Measurements from ENCODE around the gene GTPBP8. TPM values are rescaled to one million over a fixed set of nuclear protein-coding genes. Genes with fewer than 3 reads are reported as not detected.
A peak's percentile ranks its signal among the peaks of the same experiment; 100 is the strongest.

GTPBP8 gene
- total and polyA plus RNA-seq, 2 of the 13 experiments (the other 11 are each of a cell fraction or from before 2014, with no cell fraction given), result 12.5 to 16.7 TPM

DNA sequence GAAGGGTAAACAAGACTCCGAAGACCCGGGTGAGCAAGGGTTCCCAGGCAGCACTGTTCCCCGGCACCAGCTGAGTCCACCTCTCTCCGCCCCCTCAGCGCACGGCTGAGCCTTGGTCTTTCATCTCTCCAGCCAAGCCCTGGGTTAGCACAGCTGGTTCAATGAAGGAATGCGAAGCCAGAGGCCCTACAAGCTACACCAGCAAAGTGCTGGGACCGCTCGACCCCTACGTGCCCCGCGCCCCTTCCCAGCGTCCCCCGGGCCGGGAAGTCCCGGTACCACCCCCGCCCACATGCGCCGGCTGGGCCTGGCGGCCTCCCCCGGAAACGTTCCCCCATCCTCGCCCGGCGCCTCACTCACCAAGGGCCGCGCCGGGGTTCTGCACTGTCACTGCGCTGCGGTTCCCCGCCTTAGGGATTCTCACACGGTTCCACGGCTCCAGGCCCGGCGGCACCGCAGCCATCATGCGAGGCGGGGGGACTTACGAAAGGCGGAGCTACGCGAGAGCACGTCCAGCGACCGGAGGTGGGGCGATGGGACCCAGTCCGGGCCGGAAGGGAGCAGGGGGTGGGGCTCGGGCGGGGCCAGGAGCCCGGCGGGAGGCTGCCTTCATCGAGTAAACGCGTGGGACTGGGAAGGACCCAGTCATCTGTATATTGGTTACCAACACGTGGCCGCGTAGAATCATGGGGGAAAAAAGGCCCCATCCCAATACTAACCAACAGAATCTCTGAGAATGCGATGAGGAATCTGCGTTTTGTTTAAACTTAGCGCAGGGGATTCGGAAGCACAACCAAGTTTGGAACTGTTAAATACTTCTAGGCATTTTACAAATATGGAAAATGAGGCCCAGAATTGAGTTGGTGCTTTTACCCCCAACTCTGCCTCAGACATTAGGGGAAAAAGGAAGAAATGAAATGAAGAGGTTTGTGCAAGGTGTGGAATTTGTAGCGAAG lies 28.7 kb downstream of the GTPBP8 start (continued):
- TF ChIP-seq, protein P1, sequence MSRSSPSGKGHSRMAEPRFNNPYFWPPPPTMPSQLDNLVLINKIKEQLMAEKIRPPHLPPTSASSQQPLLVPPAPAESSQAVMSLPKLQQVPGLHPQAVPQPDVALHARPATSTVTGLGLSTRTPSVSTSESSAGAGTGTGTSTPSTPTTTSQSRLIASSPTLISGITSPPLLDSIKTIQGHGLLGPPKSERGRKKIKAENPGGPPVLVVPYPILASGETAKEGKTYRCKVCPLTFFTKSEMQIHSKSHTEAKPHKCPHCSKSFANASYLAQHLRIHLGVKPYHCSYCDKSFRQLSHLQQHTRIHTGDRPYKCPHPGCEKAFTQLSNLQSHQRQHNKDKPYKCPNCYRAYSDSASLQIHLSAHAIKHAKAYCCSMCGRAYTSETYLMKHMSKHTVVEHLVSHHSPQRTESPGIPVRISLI (CRISPR knock-in tag; IDR thresholded peaks at IDR 0.05; ENCODE audit: borderline replicate concordance), result no peak
- TF ChIP-seq KLF11 (CRISPR knock-in tag; IDR thresholded peaks at IDR 0.05) (peak; percentile 46; the same call in 1 of the 2 replicates), XRCC5 (optimal IDR thresholded peaks at IDR 0.05; ENCODE audit: low read length) (no peak), TSC22D2 (CRISPR knock-in tag; IDR thresholded peaks at IDR 0.05; ENCODE audit: borderline replicate concordance) (0 out of 2 replicates have a peak, but pooled peaks have one; percentile 49), ZNF343 (CRISPR knock-in tag; IDR thresholded peaks at IDR 0.05) (peak; percentile 87), ZNF629 (CRISPR knock-in tag; conservative IDR thresholded peaks at IDR 0.05) (no peak), SSRP1 (CRISPR knock-in tag; IDR thresholded peaks at IDR 0.05) (no peak), CBFB (CRISPR knock-in tag; IDR thresholded peaks at IDR 0.05) (peak; percentile 59; the same call in 1 of the 2 replicates), ERF (CRISPR knock-in tag; IDR thresholded peaks at IDR 0.05) (peak; percentile 18; the same call in 1 of the 2 replicates), ARNT (IDR thresholded peaks at IDR 0.05) (no peak), ZNF136 (CRISPR knock-in tag; IDR thresholded peaks at IDR 0.05; ENCODE audit: low read depth) (no peak), SNAI1 (CRISPR knock-in tag; IDR thresholded peaks at IDR 0.05; ENCODE audit: borderline replicate concordance) (0 out of 2 replicates have a peak, but pooled peaks have one; percentile 63), DMAP1 (CRISPR knock-in tag; IDR thresholded peaks at IDR 0.05) (peak; percentile 90), ZNF776 (CRISPR knock-in tag; IDR thresholded peaks at IDR 0.05) (peak; percentile 78; the same call in 1 of the 2 replicates), AGO2 (optimal IDR thresholded peaks at IDR 0.05; ENCODE audit: low read depth, low read length) (peak; percentile 73), SRF (IDR thresholded peaks at IDR 0.05; ENCODE audit: low read depth, low read length) (no peak), HMG20B (CRISPR knock-in tag; conservative IDR thresholded peaks at IDR 0.05) (no peak), IKZF4 (CRISPR knock-in tag; IDR thresholded peaks at IDR 0.05; ENCODE audit: borderline replicate concordance, low read depth, not compliant biosample characterization) (peak; percentile 82)
- TF ChIP-seq, protein P2, sequence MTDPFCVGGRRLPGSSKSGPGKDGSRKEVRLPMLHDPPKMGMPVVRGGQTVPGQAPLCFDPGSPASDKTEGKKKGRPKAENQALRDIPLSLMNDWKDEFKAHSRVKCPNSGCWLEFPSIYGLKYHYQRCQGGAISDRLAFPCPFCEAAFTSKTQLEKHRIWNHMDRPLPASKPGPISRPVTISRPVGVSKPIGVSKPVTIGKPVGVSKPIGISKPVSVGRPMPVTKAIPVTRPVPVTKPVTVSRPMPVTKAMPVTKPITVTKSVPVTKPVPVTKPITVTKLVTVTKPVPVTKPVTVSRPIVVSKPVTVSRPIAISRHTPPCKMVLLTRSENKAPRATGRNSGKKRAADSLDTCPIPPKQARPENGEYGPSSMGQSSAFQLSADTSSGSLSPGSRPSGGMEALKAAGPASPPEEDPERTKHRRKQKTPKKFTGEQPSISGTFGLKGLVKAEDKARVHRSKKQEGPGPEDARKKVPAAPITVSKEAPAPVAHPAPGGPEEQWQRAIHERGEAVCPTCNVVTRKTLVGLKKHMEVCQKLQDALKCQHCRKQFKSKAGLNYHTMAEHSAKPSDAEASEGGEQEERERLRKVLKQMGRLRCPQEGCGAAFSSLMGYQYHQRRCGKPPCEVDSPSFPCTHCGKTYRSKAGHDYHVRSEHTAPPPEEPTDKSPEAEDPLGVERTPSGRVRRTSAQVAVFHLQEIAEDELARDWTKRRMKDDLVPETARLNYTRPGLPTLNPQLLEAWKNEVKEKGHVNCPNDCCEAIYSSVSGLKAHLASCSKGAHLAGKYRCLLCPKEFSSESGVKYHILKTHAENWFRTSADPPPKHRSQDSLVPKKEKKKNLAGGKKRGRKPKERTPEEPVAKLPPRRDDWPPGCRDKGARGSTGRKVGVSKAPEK (CRISPR knock-in tag; IDR thresholded peaks at IDR 0.05; ENCODE audit: borderline replicate concordance), result no peak; the same call in 1 of the 2 replicates
- TF ChIP-seq, protein P3, sequence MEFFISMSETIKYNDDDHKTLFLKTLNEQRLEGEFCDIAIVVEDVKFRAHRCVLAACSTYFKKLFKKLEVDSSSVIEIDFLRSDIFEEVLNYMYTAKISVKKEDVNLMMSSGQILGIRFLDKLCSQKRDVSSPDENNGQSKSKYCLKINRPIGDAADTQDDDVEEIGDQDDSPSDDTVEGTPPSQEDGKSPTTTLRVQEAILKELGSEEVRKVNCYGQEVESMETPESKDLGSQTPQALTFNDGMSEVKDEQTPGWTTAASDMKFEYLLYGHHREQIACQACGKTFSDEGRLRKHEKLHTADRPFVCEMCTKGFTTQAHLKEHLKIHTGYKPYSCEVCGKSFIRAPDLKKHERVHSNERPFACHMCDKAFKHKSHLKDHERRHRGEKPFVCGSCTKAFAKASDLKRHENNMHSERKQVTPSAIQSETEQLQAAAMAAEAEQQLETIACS (CRISPR knock-in tag; IDR thresholded peaks at IDR 0.05), result no peak
- TF ChIP-seq, protein P4, sequence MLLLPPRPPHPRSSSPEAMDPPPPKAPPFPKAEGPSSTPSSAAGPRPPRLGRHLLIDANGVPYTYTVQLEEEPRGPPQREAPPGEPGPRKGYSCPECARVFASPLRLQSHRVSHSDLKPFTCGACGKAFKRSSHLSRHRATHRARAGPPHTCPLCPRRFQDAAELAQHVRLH (CRISPR knock-in tag; IDR thresholded peaks at IDR 0.05; ENCODE audit: borderline replicate concordance, low read depth), result 0 out of 2 replicates have a peak, but pooled peaks have one; percentile 26
- TF ChIP-seq, protein P5, sequence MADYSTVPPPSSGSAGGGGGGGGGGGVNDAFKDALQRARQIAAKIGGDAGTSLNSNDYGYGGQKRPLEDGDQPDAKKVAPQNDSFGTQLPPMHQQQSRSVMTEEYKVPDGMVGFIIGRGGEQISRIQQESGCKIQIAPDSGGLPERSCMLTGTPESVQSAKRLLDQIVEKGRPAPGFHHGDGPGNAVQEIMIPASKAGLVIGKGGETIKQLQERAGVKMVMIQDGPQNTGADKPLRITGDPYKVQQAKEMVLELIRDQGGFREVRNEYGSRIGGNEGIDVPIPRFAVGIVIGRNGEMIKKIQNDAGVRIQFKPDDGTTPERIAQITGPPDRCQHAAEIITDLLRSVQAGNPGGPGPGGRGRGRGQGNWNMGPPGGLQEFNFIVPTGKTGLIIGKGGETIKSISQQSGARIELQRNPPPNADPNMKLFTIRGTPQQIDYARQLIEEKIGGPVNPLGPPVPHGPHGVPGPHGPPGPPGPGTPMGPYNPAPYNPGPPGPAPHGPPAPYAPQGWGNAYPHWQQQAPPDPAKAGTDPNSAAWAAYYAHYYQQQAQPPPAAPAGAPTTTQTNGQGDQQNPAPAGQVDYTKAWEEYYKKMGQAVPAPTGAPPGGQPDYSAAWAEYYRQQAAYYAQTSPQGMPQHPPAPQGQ (CRISPR knock-in tag; IDR thresholded peaks at IDR 0.05; ENCODE audit: borderline replicate concordance), result no peak
